IMR-90 (cell line): ENCODE data around the gene ST14. TPM values are rescaled to one million over a fixed set of nuclear protein-coding genes. Genes with fewer than 3 reads are reported as not detected.

Experiments
- ATAC-seq: fragments of 200-7000 bp; cut with Tn5 transposase; 2 replicates; pipeline ENCODE4 v1.9.1; 2020; ENCODE audit warnings: low read depth, mild to moderate bottlenecking, moderate library complexity
- BruUV-seq: library from RNA; stranded (reverse); fragments of 400-500 nt; replicated peaks from 2 replicates; lab custom pipeline; 2021; lab: Mats Ljungman, UMichigan
- CTCF ChIA-PET: fragments of 300-600 bp; formaldehyde crosslinking; extraction: SDS; loops from one replicate; lab custom pipeline; 2021; ENCODE audit warnings: antibody characterized with exemption; lab: Yijun Ruan, JAX
- POLR2A ChIA-PET: fragments of 300-600 bp; sonication (Branson Sonifier 250); formaldehyde crosslinking; loops from one replicate; lab custom pipeline; 2022; ENCODE audit warnings: antibody characterized with exemption; ENCODE audit not compliant: unreplicated experiment; lab: Charles Lee
- DNase-seq: peaks from one replicate; pipeline ENCODE4 v3.0.0; 2013
- H2AFZ ChIP-seq: replicated peaks from 2 replicates; pipeline ENCODE3; 2013; ENCODE audit warnings: low read length, mild to moderate bottlenecking; ENCODE audit not compliant: poor library complexity
- H2AK5ac ChIP-seq: 2 replicates; pipeline ENCODE4 v1.6.1; 2013; ENCODE audit warnings: low read depth, low read length, inconsistent platforms
- H2AK9ac ChIP-seq: replicated peaks from 2 replicates; pipeline ENCODE3; 2013; ENCODE audit warnings: mild to moderate bottlenecking, low read depth, low read length, moderate library complexity; ENCODE audit not compliant: poor library complexity
- H2BK120ac ChIP-seq: 2 replicates; pipeline ENCODE4 v1.6.1; 2013; ENCODE audit warnings: low read depth, low read length, inconsistent platforms
- H2BK15ac ChIP-seq: 3 replicates; pipeline ENCODE4 v1.6.1; 2013; ENCODE audit warnings: low read depth, low read length, inconsistent platforms
- H2BK20ac ChIP-seq: 2 replicates; pipeline ENCODE4 v1.6.1; 2013; ENCODE audit warnings: low read depth, mild to moderate bottlenecking, inconsistent platforms, low read length, moderate library complexity
- H2BK5ac ChIP-seq: 2 replicates; pipeline ENCODE4 v1.6.1; 2013; ENCODE audit warnings: mild to moderate bottlenecking, low read depth, low read length, inconsistent platforms; ENCODE audit not compliant: poor library complexity, severe bottlenecking
- H3K14ac ChIP-seq: replicated peaks from 2 replicates; pipeline ENCODE4 v1.6.1; 2013; ENCODE audit warnings: low read depth, low read length, inconsistent platforms
- H3K18ac ChIP-seq: 2 replicates; pipeline ENCODE4 v1.6.1; 2013; ENCODE audit warnings: low read depth, low read length, control low read depth
- H3K23ac ChIP-seq: 2 replicates; pipeline ENCODE4 v1.6.1; 2013; ENCODE audit warnings: low read depth, low read length, inconsistent platforms
- H3K27ac ChIP-seq: 2 replicates; pipeline ENCODE4 v1.5.1; 2013; ENCODE audit warnings: mild to moderate bottlenecking, control low read depth, low read length; ENCODE audit not compliant: insufficient read depth
- H3K27me3 ChIP-seq: 2 replicates; pipeline ENCODE4 v1.6.1; 2013; ENCODE audit warnings: low read length; ENCODE audit not compliant: control insufficient read depth, insufficient read depth
- H3K36me3 ChIP-seq: 2 replicates; pipeline ENCODE4 v1.6.1; 2013; ENCODE audit warnings: low read length, mixed read lengths; ENCODE audit not compliant: control insufficient read depth, insufficient read depth
- H3K4ac ChIP-seq: 2 replicates; pipeline ENCODE4 v1.6.1; 2013; ENCODE audit warnings: low read depth, low read length, inconsistent platforms
- H3K4me1 ChIP-seq: 2 replicates; pipeline ENCODE4 v1.6.1; 2013; ENCODE audit warnings: low read length, mixed read lengths; ENCODE audit not compliant: control insufficient read depth, insufficient read depth
- H3K4me2 ChIP-seq: 2 replicates; pipeline ENCODE4 v1.6.1; 2013; ENCODE audit warnings: low read depth, mild to moderate bottlenecking, control low read depth, low read length, moderate library complexity
- H3K4me3 ChIP-seq: 2 replicates; pipeline ENCODE4 v1.5.1; 2013; ENCODE audit warnings: low read depth, mild to moderate bottlenecking, control low read depth, low read length, moderate library complexity; ENCODE audit not compliant: insufficient read depth
- H3K56ac ChIP-seq: 2 replicates; pipeline ENCODE4 v1.6.1; 2013; ENCODE audit warnings: low read length, inconsistent platforms; ENCODE audit not compliant: insufficient read depth; ENCODE audit errors: extremely low read depth
- H3K79me1 ChIP-seq, 2 experiments: 2 replicates each; pipeline ENCODE4 v1.6.1; 2013; ENCODE audit warnings: low read length in 2 of 2, inconsistent platforms in 1 of 2, low read depth in 1 of 2
- H3K9ac ChIP-seq: 2 replicates; pipeline ENCODE4 v1.6.1; 2013; ENCODE audit warnings: low read depth, low read length, control low read depth
- H3K9me1 ChIP-seq: 2 replicates; pipeline ENCODE4 v1.6.1; 2013; ENCODE audit warnings: low read length, inconsistent platforms; ENCODE audit not compliant: insufficient read depth
- H3K9me3 ChIP-seq: 2 replicates; pipeline ENCODE4 v1.6.1; 2013; ENCODE audit warnings: low read length; ENCODE audit not compliant: control insufficient read depth, insufficient read depth
- H4K20me1 ChIP-seq: 2 replicates; pipeline ENCODE4 v1.6.1; 2013; ENCODE audit warnings: low read length, inconsistent platforms; ENCODE audit not compliant: insufficient read depth
- H4K5ac ChIP-seq: 2 replicates; pipeline ENCODE4 v1.6.1; 2013; ENCODE audit warnings: mild to moderate bottlenecking, low read depth, low read length, control low read depth
- H4K8ac ChIP-seq, 2 experiments: 2 replicates each; pipeline ENCODE4 v1.6.1; 2013; ENCODE audit warnings: low read depth in 2 of 2, low read length in 2 of 2, control low read depth in 1 of 2, inconsistent platforms in 1 of 2
- H4K91ac ChIP-seq: 2 replicates; pipeline ENCODE4 v1.6.1; 2013; ENCODE audit warnings: low read depth, low read length, inconsistent platforms; ENCODE audit not compliant: insufficient read depth
- BHLHE40 ChIP-seq: fragments of 150-350 bp; IDR thresholded peaks from 2 replicates; pipeline ENCODE4 v1.6.1; 2016; ENCODE audit warnings: mild to moderate bottlenecking, low read depth, low read length
- CEBPB ChIP-seq: IDR thresholded peaks from 2 replicates; pipeline ENCODE4 v1.6.1; 2012; ENCODE audit warnings: low read depth, low read length, improper control_type of control experiment
- CHD1 ChIP-seq: IDR thresholded peaks from 2 replicates; pipeline ENCODE4 v1.6.1; 2012; ENCODE audit warnings: low read depth, low read length, improper control_type of control experiment
- FOS ChIP-seq: fragments of 150-350 bp; IDR thresholded peaks from 2 replicates; pipeline ENCODE4 v1.6.1; 2016; ENCODE audit warnings: low read depth, low read length
- MAZ ChIP-seq: IDR thresholded peaks from 2 replicates; pipeline ENCODE4 v1.6.1; 2012; ENCODE audit warnings: low read depth, mild to moderate bottlenecking, low read length, improper control_type of control experiment, moderate library complexity, borderline replicate concordance
- MXI1 ChIP-seq: IDR thresholded peaks from 2 replicates; pipeline ENCODE4 v1.6.1; 2012; ENCODE audit warnings: low read depth, mild to moderate bottlenecking, low read length, moderate library complexity, borderline replicate concordance
- NFE2L2 ChIP-seq: fragments of 150-350 bp; IDR thresholded peaks from 2 replicates; pipeline ENCODE4 v1.6.1; 2016; ENCODE audit warnings: low read depth, mild to moderate bottlenecking, low read length
- POLR2A ChIP-seq: IDR thresholded peaks from 2 replicates; pipeline ENCODE4 v1.6.1; 2012; ENCODE audit warnings: mild to moderate bottlenecking, low read depth, low read length
- RCOR1 ChIP-seq: IDR thresholded peaks from 2 replicates; pipeline ENCODE4 v1.6.1; 2012; ENCODE audit warnings: mild to moderate bottlenecking, low read length, improper control_type of control experiment; ENCODE audit not compliant: insufficient replicate concordance
- RFX5 ChIP-seq: IDR thresholded peaks from 2 replicates; pipeline ENCODE4 v1.8.0; 2012; ENCODE audit warnings: low read depth, mild to moderate bottlenecking, low read length, moderate library complexity
- SMC3 ChIP-seq: fragments of 150-350 bp; IDR thresholded peaks from 2 replicates; pipeline ENCODE4 v1.6.1; 2016; ENCODE audit warnings: low read depth, mild to moderate bottlenecking, antibody characterized with exemption, low read length, moderate library complexity
- WGBS, 2 experiments: methylation state at CpG; one replicate each; pipeline versions ENCODE4 v1.1.5 to v1.1.7; 2013; ENCODE audit warnings: missing lambda C conversion rate in 2 of 2; ENCODE audit not compliant: insufficient read length in 1 of 2; ENCODE audit errors: extremely low coverage in 2 of 2; 5-methylcytosine and 5-hydroxymethylcytosine counted together
- dilution Hi-C: fragments of 300-500 bp; cut with HindIII; formaldehyde crosslinking; loops from one replicate; pipeline ENCODE4 v1.14.3; 2018; ENCODE audit warnings: low sequenced_read_pairs; ENCODE audit not compliant: unreplicated experiment
- in situ Hi-C: fragments of 300-500 bp; cut with MboI; formaldehyde crosslinking; loops from 3 replicates; pipeline ENCODE4 v1.14.3; 2019; ENCODE audit warnings: low sequenced_read_pairs, inconsistent platforms, mixed read lengths
- intact Hi-C: fragments of 100-400 bp; cut with micrococcal nuclease; formaldehyde crosslinking; loops from 2 replicates; pipeline ENCODE4 v1.10.0; 2022
- polyA plus RNA-seq, 3 experiments: library from polyadenylated mRNA; depleted of rRNA; stranded (reverse); fragments of >200 nt; gene quantifications; 2 replicates each; pipeline ENCODE4 v1.2.3, GENCODE V29; 2012; ENCODE audit warnings: low replicate concordance in 1 of 3
- total RNA-seq: library from RNA; depleted of rRNA; stranded (reverse); fragments of >200 nt; gene quantifications from 2 replicates; pipeline ENCODE4 v1.2.3, GENCODE V29; 2012
- TF ChIP-seq, protein P1 (sequence below): fragments of 150-350 bp; IDR thresholded peaks from 2 replicates; pipeline ENCODE4 v1.6.1; 2017; ENCODE audit warnings: mild to moderate bottlenecking, antibody characterized with exemption, low read length, low read depth
- TF ChIP-seq, protein P2 (sequence below): conservative IDR thresholded peaks from 2 replicates; pipeline ENCODE4 v1.5.1; 2012; ENCODE audit warnings: mild to moderate bottlenecking, low read depth, low read length, improper control_type of control experiment
- TF ChIP-seq, protein P3 (sequence below): fragments of 150-350 bp; IDR thresholded peaks from 2 replicates; pipeline ENCODE4 v1.6.1; 2016; ENCODE audit warnings: low read depth, mild to moderate bottlenecking, low read length, moderate library complexity, borderline replicate concordance

ST14 gene
- total and polyA plus RNA-seq, 2 of the 4 experiments (the other 2 are of a cell fraction): not detected

DNA sequence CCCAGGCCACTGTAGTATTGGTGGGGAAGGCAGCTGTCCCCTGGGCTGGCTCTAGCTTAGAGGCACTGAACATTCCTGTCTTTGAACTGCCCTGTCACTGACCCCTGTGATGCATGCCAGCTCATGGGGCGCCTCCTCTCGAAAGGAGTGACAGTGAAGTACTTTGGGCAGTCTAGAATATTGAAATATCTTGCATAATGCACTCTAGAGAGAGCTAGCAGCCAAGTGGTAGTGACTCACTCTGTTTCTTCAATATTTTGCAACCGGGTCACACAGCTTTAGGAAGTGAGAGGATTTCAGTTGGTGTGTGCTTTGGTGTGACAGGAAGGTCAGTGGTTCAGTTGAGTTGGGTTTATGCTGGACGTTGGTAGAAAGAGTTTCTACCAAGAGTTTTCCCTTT lies 35.5 kb upstream of the ST14 start:
- Histone ChIP-seq H2BK20ac (no peak overlapping the region), H3K9ac (no peak overlapping the region), H3K9me3 (no peaks in the 10 kb centered on the region), H4K8ac (no peak overlapping the region), H4K91ac (peak overlapping the region; percentile 17; the same call in 1 of the 2 replicates), H3K4me1 (peaks cover 5% of the 10 kb centered on the region), H2AK9ac (no peak overlapping the region), H3K79me1 (peaks cover 3 to 28% of the 10 kb centered on the region in 2 experiments; a peak in 2 of 4 replicates), H4K20me1 (peaks cover 12% of the 10 kb centered on the region), H2BK120ac (no peak overlapping the region), H2AFZ (no peak overlapping the region), H3K27ac (peak overlapping the region; percentile 13; the same call in 1 of the 2 replicates), H4K5ac (no peak overlapping the region), H3K4me3 (no peak overlapping the region), H3K9me1 (peaks cover 11% of the 10 kb centered on the region), H3K36me3 (peaks cover 41% of the 10 kb centered on the region), H3K27me3 (no peaks in the 10 kb centered on the region; the same call in 1 of the 2 replicates), H3K14ac (no peak overlapping the region), H2AK5ac (no peak overlapping the region), H3K4ac (no peak overlapping the region), H3K4me2 (no peak overlapping the region), H2BK5ac (no peak overlapping the region), H2BK15ac (no peak overlapping the region), H3K18ac (no peak overlapping the region), H3K56ac (no peak overlapping the region), H3K23ac (no peak overlapping the region)
- ATAC-seq: peak; percentile 94
- WGBS, 2 experiments: no CpG with 5 or more reads among the region's 4 CpGs
- in situ Hi-C loops: no loop called here
- DNase-seq: peak; percentile 89
- dilution Hi-C loops: no loop called here
- intact Hi-C loops: loop anchor here (2.0 to 5.0 kb wide), 2 partner anchors 21 to 622 kb away; no protein-coding TSS in a partner anchor
- BruUV-seq: no TSS peak
- TF ChIP-seq FOS: peak; percentile 92
- TF ChIP-seq, protein P1, sequence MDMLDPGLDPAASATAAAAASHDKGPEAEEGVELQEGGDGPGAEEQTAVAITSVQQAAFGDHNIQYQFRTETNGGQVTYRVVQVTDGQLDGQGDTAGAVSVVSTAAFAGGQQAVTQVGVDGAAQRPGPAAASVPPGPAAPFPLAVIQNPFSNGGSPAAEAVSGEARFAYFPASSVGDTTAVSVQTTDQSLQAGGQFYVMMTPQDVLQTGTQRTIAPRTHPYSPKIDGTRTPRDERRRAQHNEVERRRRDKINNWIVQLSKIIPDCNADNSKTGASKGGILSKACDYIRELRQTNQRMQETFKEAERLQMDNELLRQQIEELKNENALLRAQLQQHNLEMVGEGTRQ: no peak
- 0 out of 2 replicates have a peak, but pooled peaks have one; percentile 19 for TF ChIP-seq MAZ
- TF ChIP-seq CEBPB: peak; percentile 97
- TF ChIP-seq BHLHE40: no peak
- TF ChIP-seq NFE2L2: no peak
- TF ChIP-seq MXI1: no peak
- TF ChIP-seq, protein P2, sequence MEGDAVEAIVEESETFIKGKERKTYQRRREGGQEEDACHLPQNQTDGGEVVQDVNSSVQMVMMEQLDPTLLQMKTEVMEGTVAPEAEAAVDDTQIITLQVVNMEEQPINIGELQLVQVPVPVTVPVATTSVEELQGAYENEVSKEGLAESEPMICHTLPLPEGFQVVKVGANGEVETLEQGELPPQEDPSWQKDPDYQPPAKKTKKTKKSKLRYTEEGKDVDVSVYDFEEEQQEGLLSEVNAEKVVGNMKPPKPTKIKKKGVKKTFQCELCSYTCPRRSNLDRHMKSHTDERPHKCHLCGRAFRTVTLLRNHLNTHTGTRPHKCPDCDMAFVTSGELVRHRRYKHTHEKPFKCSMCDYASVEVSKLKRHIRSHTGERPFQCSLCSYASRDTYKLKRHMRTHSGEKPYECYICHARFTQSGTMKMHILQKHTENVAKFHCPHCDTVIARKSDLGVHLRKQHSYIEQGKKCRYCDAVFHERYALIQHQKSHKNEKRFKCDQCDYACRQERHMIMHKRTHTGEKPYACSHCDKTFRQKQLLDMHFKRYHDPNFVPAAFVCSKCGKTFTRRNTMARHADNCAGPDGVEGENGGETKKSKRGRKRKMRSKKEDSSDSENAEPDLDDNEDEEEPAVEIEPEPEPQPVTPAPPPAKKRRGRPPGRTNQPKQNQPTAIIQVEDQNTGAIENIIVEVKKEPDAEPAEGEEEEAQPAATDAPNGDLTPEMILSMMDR: no peak
- TF ChIP-seq, protein P3, sequence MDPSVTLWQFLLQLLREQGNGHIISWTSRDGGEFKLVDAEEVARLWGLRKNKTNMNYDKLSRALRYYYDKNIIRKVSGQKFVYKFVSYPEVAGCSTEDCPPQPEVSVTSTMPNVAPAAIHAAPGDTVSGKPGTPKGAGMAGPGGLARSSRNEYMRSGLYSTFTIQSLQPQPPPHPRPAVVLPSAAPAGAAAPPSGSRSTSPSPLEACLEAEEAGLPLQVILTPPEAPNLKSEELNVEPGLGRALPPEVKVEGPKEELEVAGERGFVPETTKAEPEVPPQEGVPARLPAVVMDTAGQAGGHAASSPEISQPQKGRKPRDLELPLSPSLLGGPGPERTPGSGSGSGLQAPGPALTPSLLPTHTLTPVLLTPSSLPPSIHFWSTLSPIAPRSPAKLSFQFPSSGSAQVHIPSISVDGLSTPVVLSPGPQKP: no peak
- TF ChIP-seq POLR2A: no peak
- no peak for TF ChIP-seq SMC3
- no peak for TF ChIP-seq CHD1
- TF ChIP-seq RCOR1: no peak
- no peak for TF ChIP-seq RFX5
- ChIA-PET POLR2A (no interaction called here), CTCF (interaction anchor here (1.8 kb wide), 1 partner anchor 8 kb away, joined by 5 read pairs; no protein-coding TSS in a partner anchor)
